RPMI7951 (cell line): ENCODE results near the gene MYZAP. TPM values are rescaled to one million over a fixed set of nuclear protein-coding genes. Genes with fewer than 3 reads are reported as not detected.
A peak's percentile ranks its signal among the peaks of the same experiment; 100 is the strongest.

ENCODE experiments used
- DNase-seq: peaks from one replicate; pipeline ENCODE4 v3.0.0-alpha.2; 2012; ENCODE audit warnings: low read depth
- total RNA-seq: library from RNA; depleted of rRNA; stranded (reverse); fragments of >200 nt; shearing (Covaris generic); gene quantifications from 2 replicates; pipeline ENCODE4 v1.2.3, GENCODE V29; 2014

The MYZAP gene
- total RNA-seq, 1 experiment from 2014 or later: 0.24 TPM

- no peak for DNase-seq
These were observed 104.4 kb downstream of the MYZAP start for GRCh38 chr15:57696146-57696545.

GRCh38 chr15:57697588-57697987, 105.9 kb downstream of the MYZAP start:
- no peak for DNase-seq

GRCh38 chr15:57698243-57698642, 106.5 kb downstream of the MYZAP start:
- DNase-seq: no peak

- DNase-seq: no peak
These were observed 107.3 kb downstream of the MYZAP start for GRCh38 chr15:57698991-57699390.

GRCh38 chr15:57703387-57703786, 111.7 kb downstream of the MYZAP start:
- no peak for DNase-seq

GRCh38 chr15:57704441-57704840, 112.7 kb downstream of the MYZAP start:
- DNase-seq: no peak

- DNase-seq: no peak
These were observed 114.2 kb downstream of the MYZAP start for GRCh38 chr15:57705746-57706404.

GRCh38 chr15:57706405-57707209, 114.9 kb downstream of the MYZAP start, which contains the start of gene POLR2M:
TSS of gene POLR2M (plus strand) at chr15:57706714. CDS start at chr15:57706843, 129 bp downstream.
- DNase-seq: peak; percentile 98

- DNase-seq: no peak
These were observed 116.3 kb downstream of the MYZAP start for GRCh38 chr15:57708047-57708446.

GRCh38 chr15:57718309-57718708, 126.6 kb downstream of the MYZAP start:
- DNase-seq: no peak

GRCh38 chr15:57720867-57721266, 129.2 kb downstream of the MYZAP start:
- no peak for DNase-seq

- peak; percentile 29 for DNase-seq
These were observed 134.7 kb downstream of the MYZAP start for GRCh38 chr15:57726411-57726810.

GRCh38 chr15:57727031-57727430, 135.3 kb downstream of the MYZAP start:
- DNase-seq: peak; percentile 82

GRCh38 chr15:57728436-57728835, 136.7 kb downstream of the MYZAP start:
- DNase-seq: no peak

- no peak for DNase-seq
These were observed 139.2 kb downstream of the MYZAP start for GRCh38 chr15:57730876-57731275.

GRCh38 chr15:57731530-57732103, 139.9 kb downstream of the MYZAP start:
- DNase-seq: no peak

GRCh38 chr15:57732526-57733331, 141.0 kb downstream of the MYZAP start:
- DNase-seq: peak; percentile 85

- DNase-seq: no peak
These were observed 143.2 kb downstream of the MYZAP start for GRCh38 chr15:57734860-57735259.
